IPS DF 6.9 (cell line): ENCODE data around the gene PRKCQ.

ENCODE experiments used
- DNase-seq: peaks from one replicate; pipeline ENCODE4 v3.0.0-alpha.2; 2013; ENCODE audit warnings: low read depth, low spot score
- H3K27ac ChIP-seq: one replicate; pipeline ENCODE4 v1.5.1; 2013; ENCODE audit warnings: low read length, control low read depth
- H3K27me3 ChIP-seq: 2 replicates; pipeline ENCODE4 v1.6.1; 2013; ENCODE audit warnings: mild to moderate bottlenecking, low read length; ENCODE audit not compliant: control insufficient read depth, insufficient read depth
- H3K36me3 ChIP-seq: 2 replicates; pipeline ENCODE4 v1.6.1; 2013; ENCODE audit warnings: low read length; ENCODE audit not compliant: control insufficient read depth, insufficient read depth
- H3K4me1 ChIP-seq: 2 replicates; pipeline ENCODE4 v1.6.1; 2013; ENCODE audit warnings: low read length; ENCODE audit not compliant: control insufficient read depth, insufficient read depth
- H3K4me3 ChIP-seq: 2 replicates; pipeline ENCODE4 v1.5.1; 2013; ENCODE audit warnings: mild to moderate bottlenecking, low read length
- H3K9me3 ChIP-seq: 2 replicates; pipeline ENCODE4 v1.6.1; 2013; ENCODE audit warnings: low read length, inconsistent platforms; ENCODE audit not compliant: control insufficient read depth, insufficient read depth
- WGBS: extraction: QIAGEN DNeasy Blood & Tissue Kit; methylation state at CpG from one replicate; pipeline ENCODE4 v1.1.7; 2013; ENCODE audit warnings: mixed read lengths, missing lambda C conversion rate; ENCODE audit not compliant: insufficient read length, insufficient coverage; 5-methylcytosine and 5-hydroxymethylcytosine counted together

PRKCQ gene

GRCh38 chr10:6609625-6610024, 29.5 kb upstream of the PRKCQ start:
- Histone ChIP-seq H3K4me3 (no peak overlapping the region), H3K27me3 (no peaks in the 10 kb centered on the region), H3K27ac (no peak overlapping the region), H3K9me3 (no peaks in the 10 kb centered on the region), H3K36me3 (no peaks in the 10 kb centered on the region), H3K4me1 (no peaks in the 10 kb centered on the region)
- no peak for DNase-seq

- DNase-seq: no peak
- Histone ChIP-seq H3K36me3 (no peaks in the 10 kb centered on the region), H3K4me1 (no peaks in the 10 kb centered on the region), H3K4me3 (no peak overlapping the region), H3K9me3 (no peaks in the 10 kb centered on the region), H3K27ac (no peak overlapping the region), H3K27me3 (no peaks in the 10 kb centered on the region)
- WGBS: no CpG with 5 or more reads among the region's 2 CpGs
Measured at GRCh38 chr10:6607778-6608177, 27.7 kb upstream of the PRKCQ start.

- WGBS: no CpG with 5 or more reads among the region's 3 CpGs
- no peaks in the 10 kb centered on the region for H3K27me3 ChIP-seq
- no peaks in the 10 kb centered on the region for H3K36me3 ChIP-seq
- no peaks in the 10 kb centered on the region for H3K4me1 ChIP-seq
- H3K27ac ChIP-seq: no peak overlapping the region
- DNase-seq: no peak
- H3K9me3 ChIP-seq: no peaks in the 10 kb centered on the region
- H3K4me3 ChIP-seq: no peak overlapping the region
Measured at GRCh38 chr10:6607182-6607581, 27.1 kb upstream of the PRKCQ start.

- no peak for DNase-seq
- Histone ChIP-seq H3K9me3 (no peaks in the 10 kb centered on the region), H3K27ac (no peak overlapping the region), H3K36me3 (no peaks in the 10 kb centered on the region), H3K4me1 (no peaks in the 10 kb centered on the region), H3K27me3 (no peaks in the 10 kb centered on the region), H3K4me3 (no peak overlapping the region)
- no CpG with 5 or more reads among the region's 15 CpGs for WGBS
Measured at GRCh38 chr10:6603142-6604125, 23.4 kb upstream of the PRKCQ start.

GRCh38 chr10:6602700-6603084, 22.6 kb upstream of the PRKCQ start:
- no peaks in the 10 kb centered on the region for H3K27me3 ChIP-seq
- H3K9me3 ChIP-seq: no peaks in the 10 kb centered on the region
- no peak for DNase-seq
- H3K27ac ChIP-seq: no peak overlapping the region
- no CpG with 5 or more reads among the region's 1 CpG for WGBS
- no peak overlapping the region for H3K4me3 ChIP-seq
- no peaks in the 10 kb centered on the region for H3K36me3 ChIP-seq
- no peaks in the 10 kb centered on the region for H3K4me1 ChIP-seq

- no peaks in the 10 kb centered on the region for H3K36me3 ChIP-seq
- no CpG with 5 or more reads among the region's 2 CpGs for WGBS
- no peak overlapping the region for H3K4me3 ChIP-seq
- H3K4me1 ChIP-seq: no peaks in the 10 kb centered on the region
- DNase-seq: no peak
- H3K27ac ChIP-seq: no peak overlapping the region
- no peaks in the 10 kb centered on the region for H3K27me3 ChIP-seq
- no peaks in the 10 kb centered on the region for H3K9me3 ChIP-seq
Measured at GRCh38 chr10:6602026-6602699, 22.1 kb upstream of the PRKCQ start.

- no peak for DNase-seq
- Histone ChIP-seq H3K36me3 (no peaks in the 10 kb centered on the region), H3K27ac (no peak overlapping the region), H3K9me3 (no peaks in the 10 kb centered on the region), H3K27me3 (no peaks in the 10 kb centered on the region), H3K4me3 (no peak overlapping the region), H3K4me1 (no peaks in the 10 kb centered on the region)
- WGBS: no CpG with 5 or more reads among the region's 9 CpGs
Measured at GRCh38 chr10:6601246-6601805, 21.2 kb upstream of the PRKCQ start.

GRCh38 chr10:6600224-6600987, 20.3 kb upstream of the PRKCQ start:
- H3K9me3 ChIP-seq: no peaks in the 10 kb centered on the region
- no peaks in the 10 kb centered on the region for H3K4me1 ChIP-seq
- H3K4me3 ChIP-seq: no peak overlapping the region
- DNase-seq: no peak
- no peaks in the 10 kb centered on the region for H3K36me3 ChIP-seq
- H3K27me3 ChIP-seq: no peaks in the 10 kb centered on the region
- no CpG with 5 or more reads among the region's 7 CpGs for WGBS
- no peak overlapping the region for H3K27ac ChIP-seq

GRCh38 chr10:6598679-6599078, 18.6 kb upstream of the PRKCQ start:
- DNase-seq: no peak
- WGBS: no CpG with 5 or more reads among the region's 1 CpG
- H3K27ac ChIP-seq: no peak overlapping the region
- H3K27me3 ChIP-seq: no peaks in the 10 kb centered on the region
- no peaks in the 10 kb centered on the region for H3K9me3 ChIP-seq
- no peak overlapping the region for H3K4me3 ChIP-seq
- no peaks in the 10 kb centered on the region for H3K4me1 ChIP-seq
- no peaks in the 10 kb centered on the region for H3K36me3 ChIP-seq

GRCh38 chr10:6597478-6597877, 17.4 kb upstream of the PRKCQ start:
- no peaks in the 10 kb centered on the region for H3K9me3 ChIP-seq
- H3K4me1 ChIP-seq: no peaks in the 10 kb centered on the region
- H3K27ac ChIP-seq: no peak overlapping the region
- H3K36me3 ChIP-seq: no peaks in the 10 kb centered on the region
- H3K4me3 ChIP-seq: no peak overlapping the region
- no peak for DNase-seq
- H3K27me3 ChIP-seq: no peaks in the 10 kb centered on the region
- WGBS: no CpG with 5 or more reads among the region's 5 CpGs
